Ascending aorta (tissue), 2 donors: ENCODE results near the gene TUBA1C. TPM values are rescaled to one million over a fixed set of nuclear protein-coding genes. Genes with fewer than 3 reads are reported as not detected.
A peak's percentile ranks its signal among the peaks of the same experiment; 100 is the strongest.

Source experiments
- DNase-seq, 2 donors: peaks; one replicate each; pipeline ENCODE4 v3.0.0-alpha.2; 2019; ENCODE audit warnings: low spot score in 2 of 2
- H3K27ac ChIP-seq, 2 donors: fragments of 200-600 bp; sonication (generic); one replicate each; pipeline ENCODE4 v1.5.1; 2016 to 2017; ENCODE audit warnings: mild to moderate bottlenecking in 1 of 2
- H3K27me3 ChIP-seq: fragments of 200-600 bp; sonication (generic); one replicate; pipeline ENCODE4 v1.5.1; 2017
- H3K36me3 ChIP-seq, 2 donors: fragments of 200-600 bp; sonication (generic); one replicate each; pipeline ENCODE4 v1.5.1; 2016
- H3K4me1 ChIP-seq, 2 donors: fragments of 200-600 bp; sonication (generic); one replicate each; pipeline ENCODE4 v1.5.1; 2016 to 2017; ENCODE audit warnings: mild to moderate bottlenecking in 1 of 2
- H3K4me3 ChIP-seq, 2 donors: fragments of 200-600 bp; sonication (generic); one replicate each; pipeline ENCODE4 v1.5.1; 2016 to 2017; ENCODE audit warnings: mild to moderate bottlenecking in 1 of 2
- H3K9me3 ChIP-seq, 2 donors: fragments of 200-600 bp; sonication (generic); one replicate each; pipeline ENCODE4 v1.5.1; 2016
- intact Hi-C: fragments of 100-400 bp; cut with DNase I; formaldehyde crosslinking; loops from one replicate; pipeline ENCODE4 v1.15.1; 2023
- total RNA-seq: library from RNA; depleted of rRNA; stranded (reverse); fragments of >200 nt; gene quantifications from one replicate; pipeline ENCODE4 v1.1.0, GENCODE V29; 2016
- TF ChIP-seq, protein P1 (sequence below), 3 experiments: fragments of 200-600 bp in 2 of 3; fragments of 450-650 bp in 1 of 3; sonication (generic) in 2 of 3; IDR thresholded peaks; one replicate each; pipeline ENCODE4 v1.5.1; 2016 to 2019; ENCODE audit warnings: antibody characterized with exemption in 3 of 3, mild to moderate bottlenecking in 1 of 3, moderate library complexity in 1 of 3

TUBA1C gene
- total RNA-seq, 1 donor from 2014 or later, result 370 TPM

DNA sequence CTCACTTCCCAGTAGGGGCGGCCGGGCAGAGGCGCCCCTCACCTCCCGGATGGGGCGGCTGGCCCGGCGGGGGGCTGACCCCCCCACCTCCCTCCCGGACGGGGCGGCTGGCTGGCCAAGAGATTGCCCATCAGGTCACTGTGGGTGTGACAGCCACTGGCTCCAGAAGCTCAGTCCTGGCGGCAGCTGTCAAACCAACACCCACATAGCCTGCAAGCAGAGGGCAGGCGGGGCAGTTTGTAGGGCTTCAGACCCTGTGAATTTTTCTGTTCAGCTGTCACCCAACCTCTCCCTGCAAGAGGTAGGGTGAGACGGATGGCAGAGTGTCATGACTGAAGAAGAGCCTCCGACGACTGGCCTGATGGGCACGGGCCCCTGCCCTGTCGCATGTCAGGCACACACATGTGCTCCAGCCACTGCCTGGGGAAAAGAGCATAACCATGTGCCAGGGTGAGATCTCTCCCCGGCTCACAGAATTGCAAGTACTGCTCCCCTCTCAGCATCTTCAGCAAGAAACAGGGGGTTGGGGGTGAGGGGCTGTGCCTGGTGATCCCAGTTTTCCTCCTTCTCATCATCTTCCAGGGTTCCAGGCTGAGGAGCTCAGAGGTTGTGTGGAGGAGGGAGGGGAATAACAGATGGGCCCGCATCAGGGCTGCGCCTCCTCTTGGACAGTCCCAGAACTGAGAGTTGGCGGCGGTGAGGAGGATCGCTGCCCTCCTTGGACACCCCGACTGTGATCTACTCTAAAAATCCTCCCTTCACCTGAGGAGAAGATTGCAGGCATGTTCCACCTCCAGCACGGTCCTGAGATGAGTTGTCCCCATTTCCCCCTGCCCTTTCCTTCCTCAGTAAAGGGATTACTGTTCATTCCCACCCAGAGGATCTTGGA is 18.9 kb downstream of the TUBA1C start:
- intact Hi-C loops, result no loop called here
- no peaks in the 10 kb centered on the region for H3K27me3 ChIP-seq
- TF ChIP-seq, protein P1, sequence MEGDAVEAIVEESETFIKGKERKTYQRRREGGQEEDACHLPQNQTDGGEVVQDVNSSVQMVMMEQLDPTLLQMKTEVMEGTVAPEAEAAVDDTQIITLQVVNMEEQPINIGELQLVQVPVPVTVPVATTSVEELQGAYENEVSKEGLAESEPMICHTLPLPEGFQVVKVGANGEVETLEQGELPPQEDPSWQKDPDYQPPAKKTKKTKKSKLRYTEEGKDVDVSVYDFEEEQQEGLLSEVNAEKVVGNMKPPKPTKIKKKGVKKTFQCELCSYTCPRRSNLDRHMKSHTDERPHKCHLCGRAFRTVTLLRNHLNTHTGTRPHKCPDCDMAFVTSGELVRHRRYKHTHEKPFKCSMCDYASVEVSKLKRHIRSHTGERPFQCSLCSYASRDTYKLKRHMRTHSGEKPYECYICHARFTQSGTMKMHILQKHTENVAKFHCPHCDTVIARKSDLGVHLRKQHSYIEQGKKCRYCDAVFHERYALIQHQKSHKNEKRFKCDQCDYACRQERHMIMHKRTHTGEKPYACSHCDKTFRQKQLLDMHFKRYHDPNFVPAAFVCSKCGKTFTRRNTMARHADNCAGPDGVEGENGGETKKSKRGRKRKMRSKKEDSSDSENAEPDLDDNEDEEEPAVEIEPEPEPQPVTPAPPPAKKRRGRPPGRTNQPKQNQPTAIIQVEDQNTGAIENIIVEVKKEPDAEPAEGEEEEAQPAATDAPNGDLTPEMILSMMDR (IDR thresholded peaks at IDR 0.05), result no peak
- no peaks in the 10 kb centered on the region for H3K36me3 ChIP-seq
- no peak for DNase-seq
- H3K4me3 ChIP-seq, result no peak overlapping the region
- H3K9me3 ChIP-seq, result no peaks in the 10 kb centered on the region
- no peak overlapping the region for H3K27ac ChIP-seq
- no peaks in the 10 kb centered on the region for H3K4me1 ChIP-seq

DNA sequence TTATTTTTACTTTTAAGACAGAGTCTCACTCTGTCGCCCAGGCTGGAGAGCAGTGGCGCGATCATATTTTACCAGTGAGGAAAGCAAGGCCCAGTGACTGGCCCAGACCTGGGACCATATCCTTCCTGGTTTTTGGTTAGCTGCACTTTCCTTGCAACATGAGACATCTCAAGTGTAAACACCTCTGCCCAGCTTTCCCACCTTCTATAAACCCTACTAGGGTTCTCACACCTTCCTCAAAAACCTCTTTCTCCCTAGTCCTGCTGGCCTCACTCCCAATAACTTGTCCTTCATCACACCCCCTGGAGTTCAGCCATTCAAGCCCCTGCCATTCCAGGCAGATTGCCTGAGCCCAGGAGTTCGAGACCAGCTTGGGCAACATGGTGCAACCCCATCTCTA is 19.8 kb downstream of the TUBA1C start:
- TF ChIP-seq, protein P1 (IDR thresholded peaks at IDR 0.05), result no peak
- Histone ChIP-seq H3K27ac (no peak overlapping the region), H3K9me3 (no peaks in the 10 kb centered on the region), H3K4me3 (no peak overlapping the region), H3K27me3 (no peaks in the 10 kb centered on the region), H3K4me1 (no peaks in the 10 kb centered on the region), H3K36me3 (no peaks in the 10 kb centered on the region)
- intact Hi-C loops, result loop anchor here (5.0 kb wide), 1 partner anchor 228 kb away; no protein-coding TSS in a partner anchor
- DNase-seq, result no peak

DNA sequence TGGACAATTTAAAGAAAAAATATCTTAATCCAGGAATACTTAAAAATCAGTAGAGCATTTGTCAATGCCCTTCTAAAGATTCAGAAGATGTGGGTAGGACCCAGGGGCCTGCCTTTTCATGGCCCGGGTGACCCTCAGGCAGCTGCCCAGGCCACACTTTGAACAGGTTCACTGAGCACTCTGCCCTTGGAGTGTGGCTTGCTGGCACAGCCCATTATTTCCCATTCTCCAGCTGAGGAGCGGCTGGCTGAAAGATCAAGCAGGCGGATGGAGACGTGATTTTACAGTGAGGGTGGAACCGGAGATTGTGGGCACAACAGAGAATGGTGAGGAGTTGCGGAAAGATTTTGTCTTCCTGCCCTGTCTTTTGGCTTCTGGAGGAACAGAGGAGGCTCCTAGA is 23.0 kb downstream of the TUBA1C start:
- H3K27me3 ChIP-seq, result no peaks in the 10 kb centered on the region
- TF ChIP-seq, protein P1 (IDR thresholded peaks at IDR 0.05), result no peak
- intact Hi-C loops, result loop anchor here (2.0 to 5.0 kb wide), 2 partner anchors 49 to 224 kb away; partner anchors contain the start of gene C1QL4

DNA sequence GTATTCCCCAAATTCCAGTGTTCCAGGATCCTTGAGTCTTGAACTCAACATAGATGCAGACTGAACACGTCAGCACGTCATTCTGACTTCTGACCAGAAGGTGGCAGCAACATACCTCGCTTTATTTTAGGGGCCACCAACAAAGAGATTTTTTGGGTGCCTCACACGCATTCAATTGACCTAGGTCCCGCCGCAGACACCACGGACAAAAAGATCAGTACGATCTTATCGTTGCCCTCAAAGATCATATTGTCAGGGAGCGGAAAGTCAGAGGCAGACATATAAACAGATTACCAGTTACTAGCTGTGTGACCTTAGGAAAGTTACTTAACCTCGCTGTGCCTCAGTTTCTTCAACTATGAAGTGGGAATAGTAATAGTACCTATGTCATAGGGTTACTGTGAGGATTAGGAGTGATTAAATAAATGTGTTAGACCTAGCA is 23.6 kb downstream of the TUBA1C start:
- peaks cover 4 to 7% of the 10 kb centered on the region in 2 donors for H3K4me1 ChIP-seq
- no peak overlapping the region for H3K27ac ChIP-seq
- no peaks in the 10 kb centered on the region for H3K27me3 ChIP-seq
- no peaks in the 10 kb centered on the region for H3K36me3 ChIP-seq
- TF ChIP-seq, protein P1 (IDR thresholded peaks at IDR 0.05), result peak; percentile 84 to 87 (median 87)
- H3K4me3 ChIP-seq, result no peak overlapping the region
- intact Hi-C loops, result loop anchor here (2.0 to 5.0 kb wide), 2 partner anchors 48 to 224 kb away; partner anchors contain the start of gene C1QL4
- H3K9me3 ChIP-seq, result no peaks in the 10 kb centered on the region
- peak in 1 of 2 donors; percentile 70 for DNase-seq

More for the DNA sequence above, 23.0 kb downstream of the TUBA1C start:
- no peak for DNase-seq
- Histone ChIP-seq H3K4me3 (no peak overlapping the region), H3K27ac (no peak overlapping the region), H3K4me1 (peaks cover 3 to 4% of the 10 kb centered on the region in 2 donors), H3K36me3 (no peaks in the 10 kb centered on the region), H3K9me3 (no peaks in the 10 kb centered on the region)

DNA sequence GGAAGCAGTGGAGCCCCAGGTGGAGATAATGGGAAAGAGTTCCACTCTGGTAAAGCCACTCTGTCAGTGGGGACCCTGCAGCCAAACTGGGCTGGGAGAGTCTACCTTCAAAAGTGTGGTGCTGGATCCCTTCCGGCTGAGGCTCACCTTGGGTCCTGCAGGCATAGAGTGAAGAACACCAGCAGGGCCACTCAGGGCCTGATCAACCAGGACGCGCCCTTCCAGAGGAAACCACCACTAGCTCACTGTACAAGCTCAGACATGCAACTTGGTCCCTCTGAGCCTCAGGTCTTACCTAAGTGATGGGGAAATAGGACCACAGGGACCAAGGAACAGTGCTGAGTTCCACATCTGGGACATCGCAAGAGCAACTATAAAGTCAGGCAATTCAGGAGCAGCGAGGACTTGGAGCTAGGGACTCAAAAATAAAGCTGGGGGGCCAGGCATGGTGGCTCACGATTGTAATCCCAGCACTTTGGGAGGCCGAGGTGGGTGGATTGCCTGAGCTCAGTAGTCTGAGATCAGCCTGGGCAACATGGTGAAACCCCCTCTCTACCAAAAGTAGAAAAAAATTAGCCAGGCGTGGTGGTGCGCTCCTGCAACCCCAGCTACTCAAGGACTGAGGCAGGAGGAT is 24.2 kb downstream of the TUBA1C start:
- no peak for DNase-seq
- no peak overlapping the region for H3K4me3 ChIP-seq
- H3K27me3 ChIP-seq, result no peaks in the 10 kb centered on the region
- intact Hi-C loops, result loop anchor here (2.0 to 5.0 kb wide), 2 partner anchors 48 to 223 kb away; partner anchors contain the start of gene C1QL4
- no peak overlapping the region for H3K27ac ChIP-seq
- H3K9me3 ChIP-seq, result no peaks in the 10 kb centered on the region
- TF ChIP-seq, protein P1 (IDR thresholded peaks at IDR 0.05), result no peak
- no peaks in the 10 kb centered on the region for H3K36me3 ChIP-seq
- H3K4me1 ChIP-seq, result peaks cover 4 to 9% of the 10 kb centered on the region in 2 donors
